ENCODE results near the gene WDFY1. TPM values are rescaled to one million over a fixed set of nuclear protein-coding genes. Genes with fewer than 3 reads are reported as not detected.

WDFY1 gene
- total and polyA plus RNA-seq, 2 donors from 2014 or later, result 10.4 to 38.4 TPM

- Histone ChIP-seq H3K9me3 (ENCODE audit: control insufficient read depth in 2 of 3, insufficient read depth in 1 of 3, low read length in 3 of 3) (no peaks in the 10 kb centered on the region), H3K4me1 (ENCODE audit: control insufficient read depth in 2 of 3, insufficient read depth in 2 of 3, low read depth in 1 of 3, low read length in 3 of 3) (peaks cover 0 to 22% (median 11%) of the 10 kb centered on the region in 3 donors), H3K4me3 (ENCODE audit: low read length in 3 of 3) (peak overlapping the region in 2 of 3 donors; percentile 64 to 81), H3K27ac (ENCODE audit: low read depth in 2 of 2, low read length in 2 of 2) (peak overlapping the region in 1 of 2 donors; percentile 84), H3K9ac (ENCODE audit: low read length in 3 of 3) (peak overlapping the region in 2 of 3 donors; percentile 2 to 68), H3K36me3 (ENCODE audit: control insufficient read depth in 2 of 3, insufficient read depth in 3 of 3, low read length in 3 of 3) (peaks cover 0 to 2% (median 0%) of the 10 kb centered on the region in 3 donors), H3K27me3 (ENCODE audit: control insufficient read depth, insufficient read depth, low read length) (no peaks in the 10 kb centered on the region)
- intact Hi-C loops (cut with DNase I), result no loop called here
- no peak for DNase-seq
- no peak for TF ChIP-seq CTCF (IDR thresholded peaks at IDR 0.05; ENCODE audit: borderline replicate concordance, extremely low read depth, insufficient read depth)
- FAIRE-seq, result no peak
These were observed 11.2 kb upstream of the WDFY1 start for GRCh38 chr2:223956300-223956699.

- no peak overlapping the region for H3K27ac ChIP-seq (ENCODE audit: low read depth in 2 of 2, low read length in 2 of 2)
- no peak for DNase-seq
- intact Hi-C loops (cut with DNase I), result no loop called here
- peaks cover 0 to 9% (median 4%) of the 10 kb centered on the region in 3 donors for H3K4me1 ChIP-seq (ENCODE audit: control insufficient read depth in 2 of 3, insufficient read depth in 2 of 3, low read depth in 1 of 3, low read length in 3 of 3)
- no peaks in the 10 kb centered on the region for H3K27me3 ChIP-seq (ENCODE audit: control insufficient read depth, insufficient read depth, low read length)
- no peaks in the 10 kb centered on the region for H3K36me3 ChIP-seq (ENCODE audit: control insufficient read depth in 2 of 3, insufficient read depth in 3 of 3, low read length in 3 of 3)
- no peak overlapping the region for H3K9ac ChIP-seq (ENCODE audit: low read length in 3 of 3)
- TF ChIP-seq CTCF (IDR thresholded peaks at IDR 0.05; ENCODE audit: borderline replicate concordance, extremely low read depth, insufficient read depth), result no peak
- FAIRE-seq, result no peak
- H3K9me3 ChIP-seq (ENCODE audit: control insufficient read depth in 2 of 3, insufficient read depth in 1 of 3, low read length in 3 of 3), result no peaks in the 10 kb centered on the region
- no peak overlapping the region for H3K4me3 ChIP-seq (ENCODE audit: low read length in 3 of 3)
These were observed 9.3 kb upstream of the WDFY1 start for GRCh38 chr2:223954401-223954800.

GRCh38 chr2:223952280-223952968 is 7.3 kb upstream of the WDFY1 start:
- intact Hi-C loops (cut with DNase I), result no loop called here
- no peaks in the 10 kb centered on the region for H3K27me3 ChIP-seq (ENCODE audit: control insufficient read depth, insufficient read depth, low read length)
- no peak for DNase-seq
- no peak for TF ChIP-seq CTCF (IDR thresholded peaks at IDR 0.05; ENCODE audit: borderline replicate concordance, extremely low read depth, insufficient read depth)
- H3K4me1 ChIP-seq (ENCODE audit: control insufficient read depth in 2 of 3, insufficient read depth in 2 of 3, low read depth in 1 of 3, low read length in 3 of 3), result peaks cover 0 to 6% (median 0%) of the 10 kb centered on the region in 3 donors
- no peak overlapping the region for H3K9ac ChIP-seq (ENCODE audit: low read length in 3 of 3)
- no peak for FAIRE-seq
- no peak overlapping the region for H3K4me3 ChIP-seq (ENCODE audit: low read length in 3 of 3)
- H3K9me3 ChIP-seq (ENCODE audit: control insufficient read depth in 2 of 3, insufficient read depth in 1 of 3, low read length in 3 of 3), result no peaks in the 10 kb centered on the region
- H3K27ac ChIP-seq (ENCODE audit: low read depth in 2 of 2, low read length in 2 of 2), result no peak overlapping the region
- H3K36me3 ChIP-seq (ENCODE audit: control insufficient read depth in 2 of 3, insufficient read depth in 3 of 3, low read length in 3 of 3), result no peaks in the 10 kb centered on the region
